ENCODE results near the gene KCTD14. TPM values are rescaled to one million over a fixed set of nuclear protein-coding genes. Genes with fewer than 3 reads are reported as not detected.
"Not testable (repeated sequence)": the region's sequence is repeated elsewhere in the genome, so short reads cannot be mapped to it uniquely, and the experiment has no call there.

Gene KCTD14
- total and polyA plus RNA-seq, 7 experiments from 2014 or later = 0.19 to 0.50 (median 0.28) TPM; not detected in 4

GRCh38 chr11:78020246-78020645, 2.8 kb downstream of the KCTD14 start:
- Mint-ChIP-seq H3K36me3 (no peaks in the 10 kb centered on the region), H3K27me3 (peaks cover 16 to 29% (median 24%) of the 10 kb centered on the region in 5 donors), H3K27ac (no peak overlapping the region), H3K4me1 (peaks cover 0 to 5% (median 0%) of the 10 kb centered on the region in 7 donors), H3K4me3 (no peak overlapping the region), H3K9me3 (no peaks in the 10 kb centered on the region)
- ChIA-PET POLR2A (no interaction called here), CTCF (no interaction called here)
- H3K27ac ChIP-seq (ENCODE audit: low read depth, low read length) = no peak overlapping the region
- H3K4me1 ChIP-seq (ENCODE audit: control insufficient read depth in 2 of 2, insufficient read depth in 2 of 2, low read length in 2 of 2) = no peaks in the 10 kb centered on the region
- no peaks in the 10 kb centered on the region for H3K9me3 ChIP-seq (ENCODE audit: control insufficient read depth in 2 of 3, low read length in 3 of 3)
- DNase-seq (no peak), ATAC-seq (no peak)
- intact Hi-C loops (cut with micrococcal nuclease) = no loop called here
- H3K36me3 ChIP-seq (ENCODE audit: control insufficient read depth in 2 of 3, insufficient read depth in 3 of 3, low read length in 3 of 3) = no peaks in the 10 kb centered on the region
- no peak overlapping the region for H3K4me3 ChIP-seq (ENCODE audit: low read length)
- no peaks in the 10 kb centered on the region for H3K27me3 ChIP-seq (ENCODE audit: control insufficient read depth in 2 of 2, insufficient read depth in 2 of 2, low read length in 2 of 2)

GRCh38 chr11:78019808-78020207, 3.3 kb downstream of the KCTD14 start:
- Histone ChIP-seq H3K4me3 (ENCODE audit: low read length) (no peak overlapping the region), H3K27me3 (ENCODE audit: control insufficient read depth in 2 of 2, insufficient read depth in 2 of 2, low read length in 2 of 2) (no peaks in the 10 kb centered on the region), H3K9me3 (ENCODE audit: control insufficient read depth in 2 of 3, low read length in 3 of 3) (no peaks in the 10 kb centered on the region), H3K36me3 (ENCODE audit: control insufficient read depth in 2 of 3, insufficient read depth in 3 of 3, low read length in 3 of 3) (no peaks in the 10 kb centered on the region), H3K4me1 (ENCODE audit: control insufficient read depth in 2 of 2, insufficient read depth in 2 of 2, low read length in 2 of 2) (no peaks in the 10 kb centered on the region), H3K27ac (ENCODE audit: low read depth, low read length) (no peak overlapping the region)
- Mint-ChIP-seq H3K36me3 (no peaks in the 10 kb centered on the region), H3K27ac (no peak overlapping the region), H3K4me3 (no peak overlapping the region), H3K4me1 (peaks cover 0 to 5% (median 0%) of the 10 kb centered on the region in 7 donors), H3K27me3 (peaks cover 16 to 29% (median 24%) of the 10 kb centered on the region in 5 donors), H3K9me3 (no peaks in the 10 kb centered on the region)
- CTCF ChIA-PET = no interaction called here
- POLR2A ChIA-PET = no interaction called here
- intact Hi-C loops (cut with micrococcal nuclease) = no loop called here
- DNase-seq (no peak), ATAC-seq (no peak)

GRCh38 chr11:78015878-78016277, 7.2 kb downstream of the KCTD14 start:
- no peak for ATAC-seq
- Mint-ChIP-seq H3K4me3 (no peak overlapping the region), H3K27me3 (peaks cover 0 to 8% (median 4%) of the 10 kb centered on the region in 5 donors), H3K27ac (no peak overlapping the region), H3K9me3 (no peaks in the 10 kb centered on the region), H3K4me1 (no peaks in the 10 kb centered on the region), H3K36me3 (no peaks in the 10 kb centered on the region)
- no peaks in the 10 kb centered on the region for H3K9me3 ChIP-seq (ENCODE audit: control insufficient read depth in 2 of 3, low read length in 3 of 3)
- no peak overlapping the region for H3K4me3 ChIP-seq (ENCODE audit: low read length)
- H3K4me1 ChIP-seq (ENCODE audit: control insufficient read depth in 2 of 2, insufficient read depth in 2 of 2, low read length in 2 of 2) = no peaks in the 10 kb centered on the region
- ChIA-PET POLR2A (no interaction called here), CTCF (interaction anchor here (0.6 kb wide), 1 partner anchor 142 kb away, joined by 3 read pairs; no protein-coding TSS in a partner anchor)
- no peaks in the 10 kb centered on the region for H3K27me3 ChIP-seq (ENCODE audit: control insufficient read depth in 2 of 2, insufficient read depth in 2 of 2, low read length in 2 of 2)
- no peaks in the 10 kb centered on the region for H3K36me3 ChIP-seq (ENCODE audit: control insufficient read depth in 2 of 3, insufficient read depth in 3 of 3, low read length in 3 of 3)
- no peak overlapping the region for H3K27ac ChIP-seq (ENCODE audit: low read depth, low read length)
- DNase-seq = no peak
- intact Hi-C loops (cut with micrococcal nuclease) = no loop called here

- POLR2A ChIA-PET = interaction anchor here (0.6 kb wide), 1 partner anchor 9 kb away, joined by 4 read pairs; no protein-coding TSS in a partner anchor
- H3K36me3 ChIP-seq (ENCODE audit: control insufficient read depth in 2 of 3, insufficient read depth in 3 of 3, low read length in 3 of 3); H3K9me3 ChIP-seq (ENCODE audit: control insufficient read depth in 2 of 3, low read length in 3 of 3); DNase-seq; H3K27ac Mint-ChIP-seq; H3K27me3 ChIP-seq (ENCODE audit: control insufficient read depth in 2 of 2, insufficient read depth in 2 of 2, low read length in 2 of 2); H3K27me3 Mint-ChIP-seq; ATAC-seq; H3K27ac ChIP-seq (ENCODE audit: low read depth, low read length); H3K36me3 Mint-ChIP-seq; H3K4me3 Mint-ChIP-seq; intact Hi-C loops (cut with micrococcal nuclease); H3K9me3 Mint-ChIP-seq; H3K4me3 ChIP-seq (ENCODE audit: low read length); H3K4me1 ChIP-seq (ENCODE audit: control insufficient read depth in 2 of 2, insufficient read depth in 2 of 2, low read length in 2 of 2); H3K4me1 Mint-ChIP-seq: not testable (repeated sequence)
- CTCF ChIA-PET = interaction anchor here (0.6 kb wide), 1 partner anchor 141 kb away, joined by 3 read pairs; no protein-coding TSS in a partner anchor
Measured at GRCh38 chr11:78014937-78015520, 8.0 kb downstream of the KCTD14 start.

- intact Hi-C loops (cut with micrococcal nuclease) = no loop called here
- Mint-ChIP-seq H3K4me1 (no peaks in the 10 kb centered on the region), H3K4me3 (no peak overlapping the region), H3K27me3 (peaks cover 0 to 9% (median 0%) of the 10 kb centered on the region in 5 donors), H3K9me3 (no peaks in the 10 kb centered on the region), H3K27ac (no peak overlapping the region), H3K36me3 (no peaks in the 10 kb centered on the region)
- Histone ChIP-seq H3K4me3 (ENCODE audit: low read length) (no peak overlapping the region), H3K27ac (ENCODE audit: low read depth, low read length) (no peak overlapping the region), H3K36me3 (ENCODE audit: control insufficient read depth in 2 of 3, insufficient read depth in 3 of 3, low read length in 3 of 3) (no peaks in the 10 kb centered on the region), H3K9me3 (ENCODE audit: control insufficient read depth in 2 of 3, low read length in 3 of 3) (no peaks in the 10 kb centered on the region), H3K4me1 (ENCODE audit: control insufficient read depth in 2 of 2, insufficient read depth in 2 of 2, low read length in 2 of 2) (no peaks in the 10 kb centered on the region), H3K27me3 (ENCODE audit: control insufficient read depth in 2 of 2, insufficient read depth in 2 of 2, low read length in 2 of 2) (no peaks in the 10 kb centered on the region)
- ChIA-PET CTCF (no interaction called here), POLR2A (no interaction called here)
- DNase-seq = no peak
- no peak for ATAC-seq
Measured at GRCh38 chr11:78011301-78011700, 11.8 kb downstream of the KCTD14 start.

GRCh38 chr11:78010755-78011154, 12.3 kb downstream of the KCTD14 start:
- no peak for ATAC-seq
- Histone ChIP-seq H3K9me3 (ENCODE audit: control insufficient read depth in 2 of 3, low read length in 3 of 3) (no peaks in the 10 kb centered on the region), H3K36me3 (ENCODE audit: control insufficient read depth in 2 of 3, insufficient read depth in 3 of 3, low read length in 3 of 3) (no peaks in the 10 kb centered on the region), H3K27ac (ENCODE audit: low read depth, low read length) (no peak overlapping the region), H3K27me3 (ENCODE audit: control insufficient read depth in 2 of 2, insufficient read depth in 2 of 2, low read length in 2 of 2) (no peaks in the 10 kb centered on the region), H3K4me1 (ENCODE audit: control insufficient read depth in 2 of 2, insufficient read depth in 2 of 2, low read length in 2 of 2) (no peaks in the 10 kb centered on the region), H3K4me3 (ENCODE audit: low read length) (no peak overlapping the region)
- Mint-ChIP-seq H3K9me3 (no peaks in the 10 kb centered on the region), H3K4me3 (no peak overlapping the region), H3K27ac (no peak overlapping the region), H3K27me3 (peaks cover 0 to 9% (median 0%) of the 10 kb centered on the region in 5 donors), H3K36me3 (no peaks in the 10 kb centered on the region), H3K4me1 (no peaks in the 10 kb centered on the region)
- intact Hi-C loops (cut with micrococcal nuclease) = no loop called here
- ChIA-PET CTCF (no interaction called here), POLR2A (no interaction called here)
- no peak for DNase-seq

- no peak overlapping the region for H3K27ac ChIP-seq (ENCODE audit: low read depth, low read length)
- DNase-seq = no peak
- no peaks in the 10 kb centered on the region for H3K27me3 ChIP-seq (ENCODE audit: control insufficient read depth in 2 of 2, insufficient read depth in 2 of 2, low read length in 2 of 2)
- no peak for ATAC-seq
- no peaks in the 10 kb centered on the region for H3K4me1 Mint-ChIP-seq
- H3K27me3 Mint-ChIP-seq = peaks cover 0 to 9% (median 0%) of the 10 kb centered on the region in 5 donors
- no peak overlapping the region for H3K27ac Mint-ChIP-seq
- no peak overlapping the region for H3K4me3 ChIP-seq (ENCODE audit: low read length)
- H3K36me3 Mint-ChIP-seq = no peaks in the 10 kb centered on the region
- CTCF ChIA-PET = no interaction called here
- H3K36me3 ChIP-seq (ENCODE audit: control insufficient read depth in 2 of 3, insufficient read depth in 3 of 3, low read length in 3 of 3) = no peaks in the 10 kb centered on the region
- no peak overlapping the region for H3K4me3 Mint-ChIP-seq
- intact Hi-C loops (cut with micrococcal nuclease) = no loop called here
- no peaks in the 10 kb centered on the region for H3K9me3 Mint-ChIP-seq
- POLR2A ChIA-PET = no interaction called here
- H3K9me3 ChIP-seq (ENCODE audit: control insufficient read depth in 2 of 3, low read length in 3 of 3) = no peaks in the 10 kb centered on the region
- H3K4me1 ChIP-seq (ENCODE audit: control insufficient read depth in 2 of 2, insufficient read depth in 2 of 2, low read length in 2 of 2) = no peaks in the 10 kb centered on the region
Measured at GRCh38 chr11:78010304-78010703, 12.8 kb downstream of the KCTD14 start.
